HepG2 (cell line): ENCODE measurements around the gene NECTIN2. TPM values are rescaled to one million over a fixed set of nuclear protein-coding genes. Genes with fewer than 3 reads are reported as not detected.

ENCODE experiments used
- ERF ChIP-seq: IDR thresholded peaks from 2 replicates; pipeline ENCODE4 v1.6.1; 2018; ENCODE audit warnings: missing biosample characterization, missing genetic modification reagents
- GABPB1 ChIP-seq: IDR thresholded peaks from 2 replicates; pipeline ENCODE4 v1.6.1; 2016; ENCODE audit warnings: mild to moderate bottlenecking, missing genetic modification reagents, moderate library complexity, missing compliant biosample characterization
- GFI1 ChIP-seq: sonication (generic); formaldehyde crosslinking; IDR thresholded peaks from 2 replicates; pipeline ENCODE4 v1.5.0; 2020; ENCODE audit warnings: missing genetic modification reagents, mild to moderate bottlenecking, borderline replicate concordance
- HIVEP1 ChIP-seq: sonication (generic); formaldehyde crosslinking; IDR thresholded peaks from 2 replicates; pipeline ENCODE4 v1.4.0; 2020; ENCODE audit warnings: mild to moderate bottlenecking, missing genetic modification reagents
- MAFF ChIP-seq: IDR thresholded peaks from 2 replicates; pipeline ENCODE4 v1.6.1; 2011; ENCODE audit warnings: low read depth, low read length, improper control_type of control experiment
- RARA ChIP-seq: IDR thresholded peaks from 2 replicates; pipeline ENCODE4 v1.6.1; 2016; ENCODE audit warnings: missing genetic modification reagents, missing compliant biosample characterization
- ZNF501 ChIP-seq: sonication (generic); formaldehyde crosslinking; IDR thresholded peaks from 2 replicates; pipeline ENCODE4 v1.5.1; 2020; ENCODE audit warnings: mild to moderate bottlenecking, moderate library complexity, missing genetic modification reagents
- ZNF558 ChIP-seq: sonication (generic); formaldehyde crosslinking; IDR thresholded peaks from 2 replicates; pipeline ENCODE4 v1.9.0; 2022; ENCODE audit warnings: mild to moderate bottlenecking, missing genetic modification reagents, borderline replicate concordance
- polyA plus RNA-seq, 8 experiments: library from polyadenylated mRNA; depleted of rRNA in 3 of 8; stranded (reverse) in 7 of 8; unstranded in 1 of 8; fragments of >200 nt; fragmentation: Illumina TruSeq in 4 of 8; extraction: Trizol in 4 of 8; gene quantifications; 2 replicates each; pipeline versions ENCODE4 v1.2.1 to v1.2.3, GENCODE V29; 2011 to 2016; ENCODE audit warnings: low read depth in 4 of 8, missing spikeins in 1 of 8, mixed read lengths in 1 of 8; ENCODE audit not compliant: insufficient read depth in 1 of 8
- total RNA-seq, 5 experiments: library from RNA; depleted of rRNA; stranded (reverse); fragments of >200 nt; fragmentation: Illumina TruSeq; extraction: Trizol; gene quantifications; 2 replicates each; pipeline ENCODE4 v1.2.3, GENCODE V29; 2016; ENCODE audit warnings: low read depth in 1 of 5
- TF ChIP-seq, protein P1 (sequence below): sonication (generic); formaldehyde crosslinking; IDR thresholded peaks from 2 replicates; pipeline ENCODE4 v1.8.1; 2022; ENCODE audit warnings: mild to moderate bottlenecking, missing genetic modification reagents
- TF ChIP-seq, protein P2 (sequence below): sonication (generic); formaldehyde crosslinking; IDR thresholded peaks from 2 replicates; pipeline ENCODE4 v1.5.0; 2020; ENCODE audit warnings: missing genetic modification reagents
- TF ChIP-seq, protein P3 (sequence below): sonication (generic); formaldehyde crosslinking; IDR thresholded peaks from 2 replicates; pipeline ENCODE4 v1.8.1; 2022; ENCODE audit warnings: low read depth, mild to moderate bottlenecking, missing genetic modification reagents
- TF ChIP-seq, protein P4 (sequence below): IDR thresholded peaks from 2 replicates; pipeline ENCODE4 v1.6.1; 2016; ENCODE audit warnings: low read depth, missing genetic modification reagents, missing compliant biosample characterization
- TF ChIP-seq, protein P5 (sequence below): sonication (generic); formaldehyde crosslinking; IDR thresholded peaks from 2 replicates; pipeline ENCODE4 v1.5.0; 2020; ENCODE audit warnings: missing genetic modification reagents

The NECTIN2 gene
- total and polyA plus RNA-seq, 2 of the 13 experiments (the other 11 are each of a cell fraction or from before 2014, with no cell fraction given), result 75.4 to 114 TPM

DNA sequence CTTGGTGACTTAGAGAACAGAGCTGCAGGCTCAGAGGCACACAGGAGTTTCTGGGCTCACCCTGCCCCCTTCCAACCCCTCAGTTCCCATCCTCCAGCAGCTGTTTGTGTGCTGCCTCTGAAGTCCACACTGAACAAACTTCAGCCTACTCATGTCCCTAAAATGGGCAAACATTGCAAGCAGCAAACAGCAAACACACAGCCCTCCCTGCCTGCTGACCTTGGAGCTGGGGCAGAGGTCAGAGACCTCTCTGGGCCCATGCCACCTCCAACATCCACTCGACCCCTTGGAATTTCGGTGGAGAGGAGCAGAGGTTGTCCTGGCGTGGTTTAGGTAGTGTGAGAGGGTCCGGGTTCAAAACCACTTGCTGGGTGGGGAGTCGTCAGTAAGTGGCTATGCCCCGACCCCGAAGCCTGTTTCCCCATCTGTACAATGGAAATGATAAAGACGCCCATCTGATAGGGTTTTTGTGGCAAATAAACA lies 78.2 kb downstream of the NECTIN2 start (continued):
- TF ChIP-seq, protein P1, sequence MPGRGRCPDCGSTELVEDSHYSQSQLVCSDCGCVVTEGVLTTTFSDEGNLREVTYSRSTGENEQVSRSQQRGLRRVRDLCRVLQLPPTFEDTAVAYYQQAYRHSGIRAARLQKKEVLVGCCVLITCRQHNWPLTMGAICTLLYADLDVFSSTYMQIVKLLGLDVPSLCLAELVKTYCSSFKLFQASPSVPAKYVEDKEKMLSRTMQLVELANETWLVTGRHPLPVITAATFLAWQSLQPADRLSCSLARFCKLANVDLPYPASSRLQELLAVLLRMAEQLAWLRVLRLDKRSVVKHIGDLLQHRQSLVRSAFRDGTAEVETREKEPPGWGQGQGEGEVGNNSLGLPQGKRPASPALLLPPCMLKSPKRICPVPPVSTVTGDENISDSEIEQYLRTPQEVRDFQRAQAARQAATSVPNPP (CRISPR knock-in tag), result peak; percentile 75; the same call in 1 of the 2 replicates
- TF ChIP-seq ERF (CRISPR knock-in tag), result peak; percentile 93
- TF ChIP-seq ZNF558, result no peak
- TF ChIP-seq, protein P2, sequence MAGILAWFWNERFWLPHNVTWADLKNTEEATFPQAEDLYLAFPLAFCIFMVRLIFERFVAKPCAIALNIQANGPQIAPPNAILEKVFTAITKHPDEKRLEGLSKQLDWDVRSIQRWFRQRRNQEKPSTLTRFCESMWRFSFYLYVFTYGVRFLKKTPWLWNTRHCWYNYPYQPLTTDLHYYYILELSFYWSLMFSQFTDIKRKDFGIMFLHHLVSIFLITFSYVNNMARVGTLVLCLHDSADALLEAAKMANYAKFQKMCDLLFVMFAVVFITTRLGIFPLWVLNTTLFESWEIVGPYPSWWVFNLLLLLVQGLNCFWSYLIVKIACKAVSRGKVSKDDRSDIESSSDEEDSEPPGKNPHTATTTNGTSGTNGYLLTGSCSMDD (CRISPR knock-in tag), result no peak
- TF ChIP-seq, protein P3, sequence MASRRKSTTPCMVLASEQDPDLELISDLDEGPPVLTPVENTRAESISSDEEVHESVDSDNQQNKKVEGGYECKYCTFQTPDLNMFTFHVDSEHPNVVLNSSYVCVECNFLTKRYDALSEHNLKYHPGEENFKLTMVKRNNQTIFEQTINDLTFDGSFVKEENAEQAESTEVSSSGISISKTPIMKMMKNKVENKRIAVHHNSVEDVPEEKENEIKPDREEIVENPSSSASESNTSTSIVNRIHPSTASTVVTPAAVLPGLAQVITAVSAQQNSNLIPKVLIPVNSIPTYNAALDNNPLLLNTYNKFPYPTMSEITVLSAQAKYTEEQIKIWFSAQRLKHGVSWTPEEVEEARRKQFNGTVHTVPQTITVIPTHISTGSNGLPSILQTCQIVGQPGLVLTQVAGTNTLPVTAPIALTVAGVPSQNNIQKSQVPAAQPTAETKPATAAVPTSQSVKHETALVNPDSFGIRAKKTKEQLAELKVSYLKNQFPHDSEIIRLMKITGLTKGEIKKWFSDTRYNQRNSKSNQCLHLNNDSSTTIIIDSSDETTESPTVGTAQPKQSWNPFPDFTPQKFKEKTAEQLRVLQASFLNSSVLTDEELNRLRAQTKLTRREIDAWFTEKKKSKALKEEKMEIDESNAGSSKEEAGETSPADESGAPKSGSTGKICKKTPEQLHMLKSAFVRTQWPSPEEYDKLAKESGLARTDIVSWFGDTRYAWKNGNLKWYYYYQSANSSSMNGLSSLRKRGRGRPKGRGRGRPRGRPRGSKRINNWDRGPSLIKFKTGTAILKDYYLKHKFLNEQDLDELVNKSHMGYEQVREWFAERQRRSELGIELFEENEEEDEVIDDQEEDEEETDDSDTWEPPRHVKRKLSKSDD (CRISPR knock-in tag), result peak; percentile 94
- peak; percentile 99 for TF ChIP-seq RARA (CRISPR knock-in tag)
- TF ChIP-seq HIVEP1, result no peak; the same call in none of the 2 replicates
- TF ChIP-seq, protein P4, sequence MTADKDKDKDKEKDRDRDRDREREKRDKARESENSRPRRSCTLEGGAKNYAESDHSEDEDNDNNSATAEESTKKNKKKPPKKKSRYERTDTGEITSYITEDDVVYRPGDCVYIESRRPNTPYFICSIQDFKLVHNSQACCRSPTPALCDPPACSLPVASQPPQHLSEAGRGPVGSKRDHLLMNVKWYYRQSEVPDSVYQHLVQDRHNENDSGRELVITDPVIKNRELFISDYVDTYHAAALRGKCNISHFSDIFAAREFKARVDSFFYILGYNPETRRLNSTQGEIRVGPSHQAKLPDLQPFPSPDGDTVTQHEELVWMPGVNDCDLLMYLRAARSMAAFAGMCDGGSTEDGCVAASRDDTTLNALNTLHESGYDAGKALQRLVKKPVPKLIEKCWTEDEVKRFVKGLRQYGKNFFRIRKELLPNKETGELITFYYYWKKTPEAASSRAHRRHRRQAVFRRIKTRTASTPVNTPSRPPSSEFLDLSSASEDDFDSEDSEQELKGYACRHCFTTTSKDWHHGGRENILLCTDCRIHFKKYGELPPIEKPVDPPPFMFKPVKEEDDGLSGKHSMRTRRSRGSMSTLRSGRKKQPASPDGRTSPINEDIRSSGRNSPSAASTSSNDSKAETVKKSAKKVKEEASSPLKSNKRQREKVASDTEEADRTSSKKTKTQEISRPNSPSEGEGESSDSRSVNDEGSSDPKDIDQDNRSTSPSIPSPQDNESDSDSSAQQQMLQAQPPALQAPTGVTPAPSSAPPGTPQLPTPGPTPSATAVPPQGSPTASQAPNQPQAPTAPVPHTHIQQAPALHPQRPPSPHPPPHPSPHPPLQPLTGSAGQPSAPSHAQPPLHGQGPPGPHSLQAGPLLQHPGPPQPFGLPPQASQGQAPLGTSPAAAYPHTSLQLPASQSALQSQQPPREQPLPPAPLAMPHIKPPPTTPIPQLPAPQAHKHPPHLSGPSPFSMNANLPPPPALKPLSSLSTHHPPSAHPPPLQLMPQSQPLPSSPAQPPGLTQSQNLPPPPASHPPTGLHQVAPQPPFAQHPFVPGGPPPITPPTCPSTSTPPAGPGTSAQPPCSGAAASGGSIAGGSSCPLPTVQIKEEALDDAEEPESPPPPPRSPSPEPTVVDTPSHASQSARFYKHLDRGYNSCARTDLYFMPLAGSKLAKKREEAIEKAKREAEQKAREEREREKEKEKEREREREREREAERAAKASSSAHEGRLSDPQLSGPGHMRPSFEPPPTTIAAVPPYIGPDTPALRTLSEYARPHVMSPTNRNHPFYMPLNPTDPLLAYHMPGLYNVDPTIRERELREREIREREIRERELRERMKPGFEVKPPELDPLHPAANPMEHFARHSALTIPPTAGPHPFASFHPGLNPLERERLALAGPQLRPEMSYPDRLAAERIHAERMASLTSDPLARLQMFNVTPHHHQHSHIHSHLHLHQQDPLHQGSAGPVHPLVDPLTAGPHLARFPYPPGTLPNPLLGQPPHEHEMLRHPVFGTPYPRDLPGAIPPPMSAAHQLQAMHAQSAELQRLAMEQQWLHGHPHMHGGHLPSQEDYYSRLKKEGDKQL, result peak; percentile 95
- TF ChIP-seq ZNF501 (CRISPR knock-in tag), result no peak
- TF ChIP-seq MAFF, result no peak
- peak; percentile 70; the same call in 1 of the 2 replicates for TF ChIP-seq GFI1 (CRISPR knock-in tag)
- peak; percentile 64 for TF ChIP-seq GABPB1 (CRISPR knock-in tag)
- TF ChIP-seq, protein P5, sequence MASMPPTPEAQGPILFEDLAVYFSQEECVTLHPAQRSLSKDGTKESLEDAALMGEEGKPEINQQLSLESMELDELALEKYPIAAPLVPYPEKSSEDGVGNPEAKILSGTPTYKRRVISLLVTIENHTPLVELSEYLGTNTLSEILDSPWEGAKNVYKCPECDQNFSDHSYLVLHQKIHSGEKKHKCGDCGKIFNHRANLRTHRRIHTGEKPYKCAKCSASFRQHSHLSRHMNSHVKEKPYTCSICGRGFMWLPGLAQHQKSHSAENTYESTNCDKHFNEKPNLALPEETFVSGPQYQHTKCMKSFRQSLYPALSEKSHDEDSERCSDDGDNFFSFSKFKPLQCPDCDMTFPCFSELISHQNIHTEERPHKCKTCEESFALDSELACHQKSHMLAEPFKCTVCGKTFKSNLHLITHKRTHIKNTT (CRISPR knock-in tag), result no peak
